ENCODE results near the gene NUMA1. TPM values are rescaled to one million over a fixed set of nuclear protein-coding genes. Genes with fewer than 3 reads are reported as not detected.

Gene NUMA1
- polyA plus RNA-seq, 1 donor from 2014 or later = 116 TPM

DNA sequence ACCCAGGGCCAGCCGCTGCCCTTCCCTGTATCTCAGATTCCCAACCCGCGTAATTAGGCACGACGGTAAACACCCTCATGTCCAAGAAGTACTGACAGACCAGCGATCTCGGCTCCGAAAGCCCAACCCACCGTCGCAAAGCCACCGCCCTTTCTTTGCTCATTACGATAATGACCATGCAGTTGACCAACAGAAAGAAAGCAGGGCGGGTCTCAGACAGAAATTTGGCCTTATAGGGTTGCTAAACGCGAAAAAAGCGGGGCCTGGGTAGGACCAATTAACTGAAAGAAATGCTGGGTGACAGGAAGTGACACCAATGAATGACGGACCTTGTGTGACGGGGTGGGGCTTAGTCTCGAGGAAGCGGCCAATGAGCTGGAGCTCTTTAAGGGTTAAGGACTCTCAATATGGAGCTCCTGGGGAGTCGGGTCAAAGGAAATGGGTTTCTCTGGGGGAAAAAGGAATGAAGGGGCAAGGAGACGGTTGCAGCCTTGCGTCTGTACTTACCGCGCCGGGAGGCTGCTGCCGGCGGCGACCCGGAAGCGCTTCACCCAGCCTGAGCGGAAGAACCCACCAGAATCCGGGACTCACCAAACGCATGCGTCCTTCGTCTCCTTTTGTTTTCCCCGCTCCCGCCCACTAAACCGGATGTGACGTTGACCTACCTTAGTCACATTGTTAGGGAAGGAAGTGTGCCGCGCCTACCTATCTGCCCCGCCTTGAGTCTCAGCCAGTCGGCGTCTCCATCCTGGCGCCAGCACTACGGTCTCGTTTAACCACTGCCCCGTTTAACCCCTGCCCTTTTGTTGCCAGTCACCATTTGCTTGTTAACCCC lies 32.0 kb upstream of the NUMA1 start, which contains the start of gene ANAPC15:
Gene ANAPC15 (minus strand): TSS at position 553 of the 835 bp plus-strand sequence. CDS start 1,419 bp downstream, outside the sequence.
- TF ChIP-seq TAF1 (IDR thresholded peaks at IDR 0.05; ENCODE audit: low read depth) (peak; percentile 42), EZH2 (IDR thresholded peaks at IDR 0.05; ENCODE audit: borderline replicate concordance, insufficient read depth, low read length, poor library complexity, severe bottlenecking) (no peak), EP300 (conservative IDR thresholded peaks at IDR 0.05; ENCODE audit: poor library complexity, severe bottlenecking) (peak; percentile 50), POLR2AphosphoS5 (IDR thresholded peaks at IDR 0.05) (peak; percentile 100), MXI1 (conservative IDR thresholded peaks at IDR 0.05; ENCODE audit: poor library complexity, severe bottlenecking) (peak; percentile 62), RAD21 (conservative IDR thresholded peaks at IDR 0.05) (peak; percentile 50), SMC3 (conservative IDR thresholded peaks at IDR 0.05; ENCODE audit: poor library complexity) (peak; percentile 67)
- TF ChIP-seq, protein P1, sequence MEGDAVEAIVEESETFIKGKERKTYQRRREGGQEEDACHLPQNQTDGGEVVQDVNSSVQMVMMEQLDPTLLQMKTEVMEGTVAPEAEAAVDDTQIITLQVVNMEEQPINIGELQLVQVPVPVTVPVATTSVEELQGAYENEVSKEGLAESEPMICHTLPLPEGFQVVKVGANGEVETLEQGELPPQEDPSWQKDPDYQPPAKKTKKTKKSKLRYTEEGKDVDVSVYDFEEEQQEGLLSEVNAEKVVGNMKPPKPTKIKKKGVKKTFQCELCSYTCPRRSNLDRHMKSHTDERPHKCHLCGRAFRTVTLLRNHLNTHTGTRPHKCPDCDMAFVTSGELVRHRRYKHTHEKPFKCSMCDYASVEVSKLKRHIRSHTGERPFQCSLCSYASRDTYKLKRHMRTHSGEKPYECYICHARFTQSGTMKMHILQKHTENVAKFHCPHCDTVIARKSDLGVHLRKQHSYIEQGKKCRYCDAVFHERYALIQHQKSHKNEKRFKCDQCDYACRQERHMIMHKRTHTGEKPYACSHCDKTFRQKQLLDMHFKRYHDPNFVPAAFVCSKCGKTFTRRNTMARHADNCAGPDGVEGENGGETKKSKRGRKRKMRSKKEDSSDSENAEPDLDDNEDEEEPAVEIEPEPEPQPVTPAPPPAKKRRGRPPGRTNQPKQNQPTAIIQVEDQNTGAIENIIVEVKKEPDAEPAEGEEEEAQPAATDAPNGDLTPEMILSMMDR (IDR thresholded peaks at IDR 0.05; ENCODE audit: poor library complexity, severe bottlenecking) = peak; percentile 15
- TF ChIP-seq, protein P2, sequence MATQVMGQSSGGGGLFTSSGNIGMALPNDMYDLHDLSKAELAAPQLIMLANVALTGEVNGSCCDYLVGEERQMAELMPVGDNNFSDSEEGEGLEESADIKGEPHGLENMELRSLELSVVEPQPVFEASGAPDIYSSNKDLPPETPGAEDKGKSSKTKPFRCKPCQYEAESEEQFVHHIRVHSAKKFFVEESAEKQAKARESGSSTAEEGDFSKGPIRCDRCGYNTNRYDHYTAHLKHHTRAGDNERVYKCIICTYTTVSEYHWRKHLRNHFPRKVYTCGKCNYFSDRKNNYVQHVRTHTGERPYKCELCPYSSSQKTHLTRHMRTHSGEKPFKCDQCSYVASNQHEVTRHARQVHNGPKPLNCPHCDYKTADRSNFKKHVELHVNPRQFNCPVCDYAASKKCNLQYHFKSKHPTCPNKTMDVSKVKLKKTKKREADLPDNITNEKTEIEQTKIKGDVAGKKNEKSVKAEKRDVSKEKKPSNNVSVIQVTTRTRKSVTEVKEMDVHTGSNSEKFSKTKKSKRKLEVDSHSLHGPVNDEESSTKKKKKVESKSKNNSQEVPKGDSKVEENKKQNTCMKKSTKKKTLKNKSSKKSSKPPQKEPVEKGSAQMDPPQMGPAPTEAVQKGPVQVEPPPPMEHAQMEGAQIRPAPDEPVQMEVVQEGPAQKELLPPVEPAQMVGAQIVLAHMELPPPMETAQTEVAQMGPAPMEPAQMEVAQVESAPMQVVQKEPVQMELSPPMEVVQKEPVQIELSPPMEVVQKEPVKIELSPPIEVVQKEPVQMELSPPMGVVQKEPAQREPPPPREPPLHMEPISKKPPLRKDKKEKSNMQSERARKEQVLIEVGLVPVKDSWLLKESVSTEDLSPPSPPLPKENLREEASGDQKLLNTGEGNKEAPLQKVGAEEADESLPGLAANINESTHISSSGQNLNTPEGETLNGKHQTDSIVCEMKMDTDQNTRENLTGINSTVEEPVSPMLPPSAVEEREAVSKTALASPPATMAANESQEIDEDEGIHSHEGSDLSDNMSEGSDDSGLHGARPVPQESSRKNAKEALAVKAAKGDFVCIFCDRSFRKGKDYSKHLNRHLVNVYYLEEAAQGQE (IDR thresholded peaks at IDR 0.05; ENCODE audit: borderline replicate concordance) = peak; percentile 82
- Histone ChIP-seq H3F3A (ENCODE audit: insufficient read depth, low read length, poor library complexity, severe bottlenecking) (no peaks in the 10 kb centered on the region), H3K4me2 (ENCODE audit: low read length) (peak within 1 kb of the TSS; percentile 96), H3K9me2 (ENCODE audit: insufficient read depth, low read length) (no peaks in the 10 kb centered on the region), H4K20me1 (ENCODE audit: insufficient read depth) (no peaks in the 10 kb centered on the region), H3K9ac (ENCODE audit: low read length) (peak within 1 kb of the TSS; percentile 97), H3K27me3 (ENCODE audit: insufficient read depth, low read depth, low read length) (no peaks in the 10 kb centered on the region), H3K4me3 (ENCODE audit: low read length) (peak within 1 kb of the TSS; percentile 73), H3K9me3 (ENCODE audit: low read length) (no peaks in the 10 kb centered on the region), H2AFZ (ENCODE audit: low read depth, low read length) (peak within 1 kb of the TSS; percentile 76), H3K27ac (ENCODE audit: low read length) (peak within 1 kb of the TSS; percentile 99), H3K36me3 (ENCODE audit: insufficient read depth, low read length) (no peaks in the 10 kb centered on the region), H3K79me2 (replicated peaks; ENCODE audit: insufficient read depth, low read length) (no peaks in the 10 kb centered on the region)

- no peaks in the 10 kb centered on the region for H3K36me3 ChIP-seq (ENCODE audit: insufficient read depth, low read length)
- H3K9me2 ChIP-seq (ENCODE audit: insufficient read depth, low read length) = no peaks in the 10 kb centered on the region
- no peaks in the 10 kb centered on the region for H3F3A ChIP-seq (ENCODE audit: insufficient read depth, low read length, poor library complexity, severe bottlenecking)
- H4K20me1 ChIP-seq (ENCODE audit: insufficient read depth) = no peaks in the 10 kb centered on the region
- peak overlapping the region; percentile 73 for H3K4me3 ChIP-seq (ENCODE audit: low read length)
- TF ChIP-seq RAD21 (conservative IDR thresholded peaks at IDR 0.05) = no peak
- no peaks in the 10 kb centered on the region for H3K9me3 ChIP-seq (ENCODE audit: low read length)
- peak overlapping the region; percentile 99 for H3K27ac ChIP-seq (ENCODE audit: low read length)
- no peaks in the 10 kb centered on the region for H3K27me3 ChIP-seq (ENCODE audit: insufficient read depth, low read depth, low read length)
- H3K9ac ChIP-seq (ENCODE audit: low read length) = peak overlapping the region; percentile 97
- H2AFZ ChIP-seq (ENCODE audit: low read depth, low read length) = peak overlapping the region; percentile 69
- H3K4me2 ChIP-seq (ENCODE audit: low read length) = peak overlapping the region; percentile 96
- no peaks in the 10 kb centered on the region for H3K79me2 ChIP-seq (replicated peaks; ENCODE audit: insufficient read depth, low read length)
Observed at GRCh38 chr11:72111300-72112142, 31.2 kb upstream of the NUMA1 start.
